Stimulated activated naive CD8-positive, alpha-beta T cell treated with anti-CD3 and anti-CD28 coated beads, Interleukin-15, amount 100 ng/mL, for 72 hours (primary cell): ENCODE data around the gene ELL2.
"Not testable (repeated sequence)": the region's sequence is repeated elsewhere in the genome, so short reads cannot be mapped to it uniquely, and the experiment has no call there.

Experiments
- ATAC-seq: fragments of 150-1000 bp; cut with Tn5 transposase; 2 replicates; pipeline ENCODE4 v1.10.0; 2021; ENCODE audit warnings: mild to moderate bottlenecking, moderate library complexity
- DNase-seq, 2 donors: peaks; one replicate each; pipeline ENCODE4 v3.0.0; 2021 to 2022
- H3K27ac Mint-ChIP-seq, 2 donors: one replicate each; pipeline ENCODE4 v1.8.0; 2022; ENCODE audit warnings: mild to moderate bottlenecking in 2 of 2, mixed read lengths in 2 of 2, moderate library complexity in 2 of 2
- H3K27me3 Mint-ChIP-seq: one replicate; pipeline ENCODE4 v1.8.0; 2022; ENCODE audit warnings: mixed read lengths
- H3K4me1 Mint-ChIP-seq: one replicate; pipeline ENCODE4 v1.8.0; 2022; ENCODE audit warnings: mild to moderate bottlenecking, mixed read lengths
- H3K4me3 Mint-ChIP-seq, 2 donors: one replicate each; pipeline ENCODE4 v1.8.0; 2022; ENCODE audit warnings: mild to moderate bottlenecking in 2 of 2, mixed read lengths in 2 of 2, moderate library complexity in 1 of 2
- H3K9me3 Mint-ChIP-seq, 2 donors: one replicate each; pipeline ENCODE4 v1.8.0; 2022; ENCODE audit warnings: mixed read lengths in 2 of 2

Gene ELL2

DNA sequence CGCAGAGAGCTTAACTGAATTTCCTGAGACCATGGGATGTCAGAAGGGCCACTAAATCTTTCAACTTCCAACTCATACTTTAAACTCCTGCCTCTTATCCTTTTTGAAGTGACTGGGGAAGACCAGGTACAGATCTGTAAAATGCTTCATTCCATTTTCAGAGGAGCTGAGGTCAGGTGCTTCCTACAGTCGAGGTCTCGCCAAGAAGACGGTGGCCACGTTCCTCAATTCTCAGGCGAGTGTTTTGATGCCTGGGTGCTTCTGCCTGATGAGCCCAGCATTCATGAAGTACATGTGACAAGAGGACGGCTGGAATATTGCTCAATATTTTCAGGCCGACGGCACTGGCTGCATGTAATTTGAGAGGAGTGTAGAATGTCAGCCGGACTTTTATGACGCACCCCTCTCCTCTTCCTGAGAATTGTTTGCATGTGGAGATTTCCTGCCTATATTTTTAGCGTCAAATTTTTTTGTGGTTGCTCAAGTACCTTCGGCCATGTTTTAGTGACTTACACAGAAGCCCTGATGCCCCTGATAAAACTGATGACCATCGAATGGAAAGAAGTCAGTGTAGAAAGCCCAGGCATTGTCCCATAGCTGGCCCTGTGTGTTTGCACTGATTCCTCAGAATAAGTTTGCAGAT, 100.3 kb downstream of the ELL2 start:
- Mint-ChIP-seq H3K9me3 (no peaks in the 10 kb centered on the region), H3K27ac (no peak overlapping the region), H3K27me3 (no peaks in the 10 kb centered on the region), H3K4me1 (peaks cover 70% of the 10 kb centered on the region), H3K4me3 (peak overlapping the region; percentile 34 to 55)
- DNase-seq (no peak), ATAC-seq (no peak)

DNA sequence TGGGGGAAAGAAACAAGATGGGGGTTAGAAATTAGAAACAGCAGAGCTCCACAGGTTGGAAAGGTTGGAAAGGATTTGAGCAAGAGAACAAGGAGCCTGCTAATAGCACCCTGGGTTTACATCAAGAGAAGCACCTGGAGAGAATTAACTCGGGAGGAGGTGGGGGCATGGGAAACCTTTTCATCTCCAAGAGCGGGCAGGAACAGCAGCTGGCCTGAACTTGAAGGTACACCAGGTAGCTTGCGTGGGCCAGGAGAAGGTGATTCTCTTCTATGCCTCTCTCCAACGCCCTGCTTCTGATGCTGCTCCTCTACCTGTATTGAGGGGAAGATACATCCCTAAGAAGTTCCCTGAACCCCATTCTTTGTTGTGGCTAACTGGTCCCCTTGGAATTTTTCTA, 102.0 kb downstream of the ELL2 start:
- ATAC-seq: no peak
- DNase-seq: no peak
- Mint-ChIP-seq H3K9me3 (no peaks in the 10 kb centered on the region), H3K4me3 (no peak overlapping the region), H3K27me3 (no peaks in the 10 kb centered on the region), H3K4me1 (peaks cover 61% of the 10 kb centered on the region), H3K27ac (no peak overlapping the region)

- peak overlapping the region in 1 of 2 donors; percentile 38 for H3K27ac Mint-ChIP-seq
Measured at GRCh38 chr5:95858661-95859595, 102.7 kb downstream of the ELL2 start.

GRCh38 chr5:95858023-95858461, 103.6 kb downstream of the ELL2 start:
- H3K4me1 Mint-ChIP-seq: peaks cover 49% of the 10 kb centered on the region
- H3K27me3 Mint-ChIP-seq: no peaks in the 10 kb centered on the region
- H3K27ac Mint-ChIP-seq: no peak overlapping the region
- peak overlapping the region; percentile 7 to 11 for H3K4me3 Mint-ChIP-seq
- ATAC-seq (no peak), DNase-seq (no peak)
- H3K9me3 Mint-ChIP-seq: no peaks in the 10 kb centered on the region

More at GRCh38 chr5:95858661-95859595, 102.7 kb downstream of the ELL2 start:
- Mint-ChIP-seq H3K27me3 (no peaks in the 10 kb centered on the region), H3K4me3 (peak overlapping the region; percentile 5 to 70), H3K9me3 (no peaks in the 10 kb centered on the region), H3K4me1 (peaks cover 53% of the 10 kb centered on the region)
- DNase-seq: peak; percentile 88 to 94
- peak; percentile 99 for ATAC-seq

DNA sequence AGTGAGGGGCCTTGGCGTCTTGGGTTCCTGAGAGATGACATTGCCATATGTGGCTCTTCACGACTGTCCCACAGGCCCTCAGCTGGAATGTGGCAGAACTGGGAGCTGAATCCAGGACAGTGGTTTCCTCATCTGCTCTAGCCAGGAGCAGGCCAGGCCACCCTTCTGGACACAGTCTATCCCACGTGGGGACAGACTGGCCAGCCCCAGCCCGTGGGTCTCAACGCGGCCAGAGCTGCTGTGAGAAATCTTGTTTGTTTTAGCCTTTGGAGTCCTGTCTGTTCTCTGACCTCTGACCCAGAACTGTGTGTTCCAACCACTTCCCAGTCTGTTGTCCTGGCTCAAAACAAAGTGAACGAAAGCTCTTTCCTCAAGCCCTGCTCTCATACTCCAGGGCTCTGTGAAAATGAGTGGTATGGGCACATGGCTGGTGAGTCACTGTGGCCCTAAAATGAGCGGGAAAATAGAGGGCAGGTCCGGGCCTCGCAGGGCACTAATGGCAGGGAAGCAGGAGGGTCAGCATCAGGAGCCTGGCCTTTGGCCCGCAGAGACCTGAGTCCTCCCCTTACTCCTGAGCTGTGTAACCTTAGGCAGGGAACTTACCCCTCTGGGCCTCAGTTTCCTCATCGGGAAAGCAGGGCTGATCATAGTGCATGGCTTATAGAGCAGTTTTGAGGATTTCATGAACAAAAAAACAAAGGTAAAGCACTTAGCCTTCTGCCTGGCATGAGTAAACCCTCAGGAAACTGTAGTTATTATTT, 104.3 kb downstream of the ELL2 start:
- DNase-seq (no peak), ATAC-seq (no peak)
- Mint-ChIP-seq H3K4me3 (no peak overlapping the region), H3K9me3 (no peaks in the 10 kb centered on the region), H3K27me3 (no peaks in the 10 kb centered on the region), H3K4me1 (peaks cover 43% of the 10 kb centered on the region), H3K27ac (peak overlapping the region in 1 of 2 donors; percentile 23)

GRCh38 chr5:95856501-95856981, 105.1 kb downstream of the ELL2 start:
- no peak for ATAC-seq
- Mint-ChIP-seq H3K4me1 (peaks cover 34% of the 10 kb centered on the region), H3K9me3 (no peaks in the 10 kb centered on the region), H3K4me3 (no peak overlapping the region), H3K27ac (no peak overlapping the region), H3K27me3 (no peaks in the 10 kb centered on the region)
- DNase-seq: no peak

GRCh38 chr5:95853490-95853889, 108.2 kb downstream of the ELL2 start:
- peaks cover 6% of the 10 kb centered on the region for H3K4me1 Mint-ChIP-seq
- H3K27me3 Mint-ChIP-seq: peaks cover 5% of the 10 kb centered on the region
- H3K9me3 Mint-ChIP-seq: no peaks in the 10 kb centered on the region
- H3K27ac Mint-ChIP-seq: no peak overlapping the region
- DNase-seq (no peak), ATAC-seq (no peak)
- no peak overlapping the region for H3K4me3 Mint-ChIP-seq

DNA sequence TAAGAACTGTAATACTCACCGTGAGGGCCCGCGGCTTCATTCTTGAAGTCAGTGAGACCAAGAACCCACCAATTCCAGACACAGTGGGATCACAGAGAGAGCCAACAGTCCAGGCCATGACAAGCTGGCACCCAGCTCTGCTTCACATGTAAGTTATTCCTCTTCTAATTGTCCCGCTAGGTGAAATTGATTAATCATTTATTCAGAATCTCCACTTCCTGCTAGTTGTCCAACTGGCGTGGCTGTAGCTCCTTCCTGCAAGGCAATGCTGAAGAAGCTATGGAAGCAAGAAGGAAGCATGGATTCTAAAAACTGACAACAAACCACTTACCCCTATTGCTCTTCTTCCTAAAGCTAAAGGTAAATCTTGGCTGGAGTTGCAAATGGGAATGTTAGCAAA, 109.1 kb downstream of the ELL2 start:
- DNase-seq (no peak), ATAC-seq (no peak)
- H3K9me3 Mint-ChIP-seq: no peaks in the 10 kb centered on the region
- peaks cover 5% of the 10 kb centered on the region for H3K27me3 Mint-ChIP-seq
- H3K27ac Mint-ChIP-seq: peak overlapping the region in 1 of 2 donors; percentile 81
- no peak overlapping the region for H3K4me3 Mint-ChIP-seq
- no peaks in the 10 kb centered on the region for H3K4me1 Mint-ChIP-seq

DNA sequence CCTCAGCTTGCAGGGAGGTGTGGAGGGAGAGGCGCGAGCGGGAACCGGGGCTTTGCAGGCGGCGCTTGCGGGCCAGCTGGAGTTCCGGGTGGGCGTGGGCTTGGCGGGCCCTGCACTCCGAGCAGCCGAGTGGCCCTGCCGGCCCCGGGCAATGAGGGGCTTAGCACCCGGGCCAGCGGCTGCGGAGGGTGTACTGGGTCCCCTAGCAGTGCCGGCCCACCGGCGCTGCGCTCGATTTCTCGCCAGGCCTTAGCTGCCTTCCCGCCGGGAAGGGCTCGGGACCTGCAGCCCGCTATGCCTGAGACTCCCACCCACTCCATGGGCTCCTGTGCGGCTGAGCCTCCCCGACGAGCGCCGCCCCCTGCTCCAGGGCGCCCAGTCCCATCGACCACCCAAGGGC, 110.5 kb downstream of the ELL2 start:
- H3K27ac Mint-ChIP-seq, H3K9me3 Mint-ChIP-seq, H3K4me3 Mint-ChIP-seq, ATAC-seq, H3K4me1 Mint-ChIP-seq, H3K27me3 Mint-ChIP-seq, DNase-seq: not testable (repeated sequence)

DNA sequence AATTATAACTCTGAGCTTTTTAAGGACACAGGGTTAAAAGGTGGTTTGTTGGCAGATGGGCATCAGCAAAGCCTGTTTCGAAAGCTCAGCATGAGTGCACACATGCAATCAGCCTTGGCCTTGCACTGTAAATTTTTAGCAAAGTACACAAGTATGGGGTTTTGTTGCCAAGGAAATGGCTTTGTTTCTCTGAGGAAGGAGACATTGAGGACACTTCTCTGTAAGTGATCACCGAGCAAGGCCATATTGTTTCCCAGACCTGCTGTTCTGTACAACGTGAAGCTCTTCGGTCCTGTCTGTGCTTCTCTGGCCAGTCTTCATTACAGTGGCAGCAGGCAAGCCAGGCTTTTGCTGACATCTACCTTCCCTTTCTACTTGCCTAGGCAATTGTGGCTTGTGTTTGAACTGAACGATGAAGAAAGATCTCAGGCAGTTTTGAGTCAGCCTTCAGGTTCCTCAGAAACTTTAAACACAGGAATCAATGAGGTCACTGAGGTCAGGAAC, 111.2 kb downstream of the ELL2 start:
- no peak for ATAC-seq
- no peak for DNase-seq
- H3K9me3 Mint-ChIP-seq: no peaks in the 10 kb centered on the region
- peaks cover 7% of the 10 kb centered on the region for H3K4me1 Mint-ChIP-seq
- H3K27me3 Mint-ChIP-seq: peaks cover 5% of the 10 kb centered on the region
- no peak overlapping the region for H3K4me3 Mint-ChIP-seq
- no peak overlapping the region for H3K27ac Mint-ChIP-seq

- no peaks in the 10 kb centered on the region for H3K9me3 Mint-ChIP-seq
- no peak for ATAC-seq
- no peak overlapping the region for H3K27ac Mint-ChIP-seq
- H3K4me1 Mint-ChIP-seq: peaks cover 7% of the 10 kb centered on the region
- no peak for DNase-seq
- H3K27me3 Mint-ChIP-seq: peaks cover 5% of the 10 kb centered on the region
- H3K4me3 Mint-ChIP-seq: no peak overlapping the region
Measured at GRCh38 chr5:95848701-95849100, 113.0 kb downstream of the ELL2 start.

DNA sequence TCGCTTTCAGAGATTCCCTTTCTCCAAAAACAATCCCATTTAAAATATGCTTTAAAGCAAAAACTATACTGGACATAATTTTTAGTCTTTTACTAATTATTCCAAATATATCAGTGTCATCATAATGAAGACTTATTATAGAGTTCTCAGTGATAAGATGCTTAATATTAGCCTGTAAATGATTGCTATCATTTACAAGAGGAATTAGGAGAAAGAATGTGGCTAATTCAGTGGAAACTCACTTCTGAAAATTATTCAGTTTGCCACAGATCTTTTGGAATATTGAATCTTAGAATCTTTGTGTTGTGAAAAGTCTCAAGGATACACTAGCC, 114.4 kb downstream of the ELL2 start:
- ATAC-seq (no peak), DNase-seq (no peak)
- no peak overlapping the region for H3K27ac Mint-ChIP-seq
- H3K27me3 Mint-ChIP-seq: peaks cover 5% of the 10 kb centered on the region
- H3K4me1 Mint-ChIP-seq: peaks cover 21% of the 10 kb centered on the region
- no peak overlapping the region for H3K4me3 Mint-ChIP-seq
- no peaks in the 10 kb centered on the region for H3K9me3 Mint-ChIP-seq

DNA sequence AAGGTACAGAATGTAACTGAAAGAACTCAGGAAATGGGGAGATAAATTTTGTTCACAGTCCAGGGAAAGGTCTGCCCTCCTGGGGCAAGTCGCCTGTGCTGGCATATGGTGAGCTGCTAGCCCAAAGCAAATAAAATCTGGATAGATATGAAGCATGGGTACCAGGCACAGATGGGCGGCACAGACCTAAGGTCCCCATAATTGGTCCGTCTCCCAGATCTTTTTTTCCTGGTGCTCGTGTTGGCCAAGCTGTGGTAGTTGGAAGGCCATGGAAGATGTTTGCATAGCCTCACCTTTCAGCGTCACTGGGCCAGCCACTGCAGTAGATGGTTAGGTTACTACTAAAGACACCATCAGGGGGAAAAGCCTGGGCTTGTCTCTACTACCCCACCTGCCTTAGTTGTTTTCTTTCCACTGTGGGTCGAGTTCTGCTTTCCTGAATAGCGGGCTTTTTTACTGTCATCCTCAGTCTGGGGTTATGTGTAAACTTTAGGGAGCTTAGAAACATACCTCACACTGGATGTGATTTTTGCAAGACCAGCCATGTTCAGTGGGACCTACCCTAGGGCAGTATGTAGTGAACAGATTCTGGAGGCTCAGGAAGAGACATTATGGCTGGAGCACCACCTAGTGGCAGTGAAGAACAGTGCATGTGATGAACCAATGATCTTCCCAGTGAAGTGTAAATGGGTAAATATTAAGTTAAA, 114.9 kb downstream of the ELL2 start:
- ATAC-seq (peak; percentile 57), DNase-seq (peak; percentile 59 to 66)
- no peaks in the 10 kb centered on the region for H3K9me3 Mint-ChIP-seq
- no peak overlapping the region for H3K27ac Mint-ChIP-seq
- no peak overlapping the region for H3K4me3 Mint-ChIP-seq
- H3K27me3 Mint-ChIP-seq: peaks cover 5% of the 10 kb centered on the region
- peaks cover 23% of the 10 kb centered on the region for H3K4me1 Mint-ChIP-seq

- Mint-ChIP-seq H3K4me3 (no peak overlapping the region), H3K9me3 (no peaks in the 10 kb centered on the region), H3K27me3 (peaks cover 5% of the 10 kb centered on the region), H3K27ac (no peak overlapping the region), H3K4me1 (peaks cover 23% of the 10 kb centered on the region)
- DNase-seq: no peak
- no peak for ATAC-seq
Measured at GRCh38 chr5:95845391-95845790, 116.3 kb downstream of the ELL2 start.

- H3K4me3 Mint-ChIP-seq: no peak overlapping the region
- no peak overlapping the region for H3K27ac Mint-ChIP-seq
- DNase-seq (no peak), ATAC-seq (no peak)
- H3K27me3 Mint-ChIP-seq: no peaks in the 10 kb centered on the region
- no peaks in the 10 kb centered on the region for H3K9me3 Mint-ChIP-seq
- H3K4me1 Mint-ChIP-seq: peaks cover 25% of the 10 kb centered on the region
Measured at GRCh38 chr5:95843733-95844223, 117.9 kb downstream of the ELL2 start.
